GM12878 (cell line): Measurements from ENCODE around the gene LRRC63. TPM values are rescaled to one million over a fixed set of nuclear protein-coding genes. Genes with fewer than 3 reads are reported as not detected.

Experiments
- BHLHE40 ChIP-seq, 2 experiments: fragments of 450-650 bp in 1 of 2; IDR thresholded peaks; 2 replicates each; pipeline ENCODE4 v1.6.1; 2011 to 2017; ENCODE audit warnings: low read depth in 2 of 2, borderline replicate concordance in 1 of 2, improper control_type of control experiment in 1 of 2, low read length in 1 of 2, mild to moderate bottlenecking in 1 of 2
- DPF2 ChIP-seq: fragments of 450-650 bp; IDR thresholded peaks from 2 replicates; pipeline ENCODE4 v1.6.1; 2017; ENCODE audit warnings: mild to moderate bottlenecking
- E2F8 ChIP-seq: fragments of 450-650 bp; IDR thresholded peaks from 2 replicates; pipeline ENCODE4 v1.6.1; 2018; ENCODE audit warnings: mild to moderate bottlenecking, low read depth, moderate library complexity; ENCODE audit not compliant: partially characterized antibody
- EED ChIP-seq: sonication (generic); IDR thresholded peaks from 2 replicates; pipeline ENCODE4 v1.6.1; 2016; ENCODE audit warnings: antibody characterized with exemption, low read depth
- EP300 ChIP-seq, 2 experiments: fragments of 150-350 bp in 1 of 2; IDR thresholded peaks; 2 replicates each; pipeline ENCODE4 v1.6.1; 2011 to 2012; ENCODE audit warnings: low read depth in 2 of 2, low read length in 2 of 2, borderline replicate concordance in 1 of 2, improper control_type of control experiment in 1 of 2, inconsistent platforms in 1 of 2; ENCODE audit not compliant: control insufficient read depth in 1 of 2
- EZH2 ChIP-seq: IDR thresholded peaks from 2 replicates; pipeline ENCODE4 v1.6.1; 2012; ENCODE audit warnings: low read depth, mild to moderate bottlenecking, control low read depth, inconsistent platforms, low read length, borderline replicate concordance; ENCODE audit not compliant: control insufficient read depth
- NBN ChIP-seq: fragments of 450-650 bp; IDR thresholded peaks from 2 replicates; pipeline ENCODE4 v1.6.1; 2016
- NRF1 ChIP-seq: conservative IDR thresholded peaks from 2 replicates; pipeline ENCODE4 v1.6.1; 2011; ENCODE audit warnings: mild to moderate bottlenecking, low read depth, low read length, improper control_type of control experiment
- PKNOX1 ChIP-seq: fragments of 450-650 bp; IDR thresholded peaks from 2 replicates; pipeline ENCODE4 v1.6.1; 2016; ENCODE audit warnings: mild to moderate bottlenecking
- POU2F2 ChIP-seq: IDR thresholded peaks from 3 replicates; pipeline ENCODE4 v1.6.1; 2011; ENCODE audit warnings: low read depth, mild to moderate bottlenecking, low read length, borderline replicate concordance
- SIX5 ChIP-seq: IDR thresholded peaks from 2 replicates; pipeline ENCODE4 v1.6.1; 2011; ENCODE audit warnings: mild to moderate bottlenecking, low read depth, low read length, moderate library complexity; ENCODE audit not compliant: severe bottlenecking
- SP1 ChIP-seq: IDR thresholded peaks from one replicate; pipeline ENCODE4 v1.6.1; 2011; ENCODE audit warnings: low read depth, low read length
- SRF ChIP-seq, 2 experiments: IDR thresholded peaks; 2 replicates each; pipeline ENCODE4 v1.6.1; 2011; ENCODE audit warnings: low read depth in 2 of 2, low read length in 2 of 2, mild to moderate bottlenecking in 1 of 2, moderate library complexity in 1 of 2
- ZNF592 ChIP-seq: fragments of 450-650 bp; IDR thresholded peaks from 2 replicates; pipeline ENCODE4 v1.6.1; 2017; ENCODE audit warnings: mild to moderate bottlenecking, moderate library complexity
- ZNF687 ChIP-seq: fragments of 450-650 bp; IDR thresholded peaks from 2 replicates; pipeline ENCODE4 v1.6.1; 2017; ENCODE audit warnings: mild to moderate bottlenecking, moderate library complexity
- polyA plus RNA-seq, 11 experiments: library from polyadenylated mRNA; depleted of rRNA in 4 of 11; unstranded in 6 of 11; stranded (reverse) in 5 of 11; fragments of >200 nt; fragmentation: Nextera tagmentation in 4 of 11; fragmentation: Illumina TruSeq in 1 of 11; extraction: Ambion mirVana in 4 of 11; extraction: Trizol in 1 of 11; gene quantifications; 1 replicate in 1 of 11; 2 replicates in 10 of 11; pipeline versions ENCODE4 v1.2.1 to v1.2.3, GENCODE V29; 2011 to 2016; ENCODE audit warnings: inconsistent platforms in 2 of 11, missing spikeins in 2 of 11, low read depth in 1 of 11
- total RNA-seq, 4 experiments: library from RNA; depleted of rRNA in 3 of 4; stranded (reverse); fragments of >200 nt in 3 of 4; fragmentation: Illumina TruSeq in 1 of 4; extraction: Trizol in 1 of 4; gene quantifications; 2 replicates each; pipeline versions ENCODE4 v1.2.1 to v1.2.3, GENCODE V29; 2013 to 2021

LRRC63 gene
- total and polyA plus RNA-seq, 10 of the 15 experiments (the other 5 are each of a cell fraction or from before 2014, with no cell fraction given): 0.34 to 0.98 (median 0.76) TPM; not detected in 1

GRCh38 chr13:46211483-46212351 lies at the start of gene LRRC63 (continued):
- TF ChIP-seq DPF2 (0 out of 2 replicates have a peak, but pooled peaks have one; percentile 21), EZH2 (no peak), SRF (IDR thresholded peaks at IDR 0.05; ENCODE audit: low read depth in 2 of 2, low read length in 2 of 2) (peak; percentile 61 to 62; a peak in 2 of 4 replicates), SP1 (no peak), EED (peak; percentile 55; the same call in 1 of the 2 replicates), E2F8 (no peak), ZNF687 (0 out of 2 replicates have a peak, but pooled peaks have one; percentile 21), BHLHE40 (IDR thresholded peaks at IDR 0.05; ENCODE audit: borderline replicate concordance in 1 of 2, low read depth in 2 of 2, low read length in 1 of 2) (0 out of 4 replicates have a peak, but pooled peaks of 1 of the 2 experiments have one; percentile 11), POU2F2 (0 out of 3 replicates have a peak, but pooled peaks have one; percentile 10), NRF1 (peak; percentile 48), PKNOX1 (no peak), EP300 (IDR thresholded peaks at IDR 0.05; ENCODE audit: borderline replicate concordance in 1 of 2, control insufficient read depth in 1 of 2, low read depth in 2 of 2, low read length in 2 of 2) (no peak), ZNF592 (no peak), NBN (no peak), SIX5 (no peak)
